Measurements from ENCODE around the gene ENTPD8. TPM values are rescaled to one million over a fixed set of nuclear protein-coding genes. Genes with fewer than 3 reads are reported as not detected.

The ENTPD8 gene
- total and polyA plus RNA-seq, 7 donors = 0.01 TPM; not detected in 6

DNA sequence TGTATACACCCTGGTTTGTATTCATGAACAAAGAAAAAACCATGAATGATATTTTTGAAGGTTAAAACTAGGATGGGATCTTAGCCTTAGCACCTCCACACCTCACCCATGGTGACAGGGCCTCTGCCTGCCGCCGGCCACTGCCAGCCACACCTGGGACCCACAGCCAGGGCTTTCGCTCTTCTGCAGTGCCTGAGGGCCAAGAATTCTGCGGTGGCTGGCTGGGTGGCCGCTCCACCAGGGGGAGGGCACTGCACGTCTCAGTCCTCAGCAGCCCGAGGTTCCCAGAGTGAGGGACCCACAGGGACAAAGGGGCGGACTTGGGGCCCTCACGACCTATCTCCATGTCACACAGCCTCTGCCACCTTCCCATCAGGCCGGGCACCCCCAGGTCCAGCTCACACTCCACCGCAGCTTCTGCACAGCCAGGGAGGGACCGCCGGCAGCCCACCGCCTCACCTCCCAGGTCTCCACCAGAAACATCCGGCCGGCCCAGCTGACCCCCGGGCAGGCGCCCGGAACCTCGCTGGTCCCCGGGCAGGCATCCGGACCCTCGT lies 25.1 kb downstream of the ENTPD8 start:
- TF ChIP-seq, protein P1, sequence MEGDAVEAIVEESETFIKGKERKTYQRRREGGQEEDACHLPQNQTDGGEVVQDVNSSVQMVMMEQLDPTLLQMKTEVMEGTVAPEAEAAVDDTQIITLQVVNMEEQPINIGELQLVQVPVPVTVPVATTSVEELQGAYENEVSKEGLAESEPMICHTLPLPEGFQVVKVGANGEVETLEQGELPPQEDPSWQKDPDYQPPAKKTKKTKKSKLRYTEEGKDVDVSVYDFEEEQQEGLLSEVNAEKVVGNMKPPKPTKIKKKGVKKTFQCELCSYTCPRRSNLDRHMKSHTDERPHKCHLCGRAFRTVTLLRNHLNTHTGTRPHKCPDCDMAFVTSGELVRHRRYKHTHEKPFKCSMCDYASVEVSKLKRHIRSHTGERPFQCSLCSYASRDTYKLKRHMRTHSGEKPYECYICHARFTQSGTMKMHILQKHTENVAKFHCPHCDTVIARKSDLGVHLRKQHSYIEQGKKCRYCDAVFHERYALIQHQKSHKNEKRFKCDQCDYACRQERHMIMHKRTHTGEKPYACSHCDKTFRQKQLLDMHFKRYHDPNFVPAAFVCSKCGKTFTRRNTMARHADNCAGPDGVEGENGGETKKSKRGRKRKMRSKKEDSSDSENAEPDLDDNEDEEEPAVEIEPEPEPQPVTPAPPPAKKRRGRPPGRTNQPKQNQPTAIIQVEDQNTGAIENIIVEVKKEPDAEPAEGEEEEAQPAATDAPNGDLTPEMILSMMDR (IDR thresholded peaks at IDR 0.05) = no peak
- Histone ChIP-seq H3K36me3 (ENCODE audit: insufficient read depth in 1 of 2, low read depth in 1 of 2) (no peaks in the 10 kb centered on the region), H3K27ac (no peak overlapping the region), H3K9me3 (no peaks in the 10 kb centered on the region), H3K27me3 (ENCODE audit: insufficient read depth in 3 of 3, low read length in 2 of 3) (no peaks in the 10 kb centered on the region), H3K4me1 (peaks cover 15% of the 10 kb centered on the region), H3K4me3 (no peak overlapping the region)
- WGBS, 3 donors = 93 to 95% (median 95%) methylated on average over 22 to 23 of the region's 23 CpGs
- DNase-seq (peak in 1 of 2 donors; percentile 45), ATAC-seq (no peak)
- intact Hi-C loops (cut with DNase I) = no loop called here

DNA sequence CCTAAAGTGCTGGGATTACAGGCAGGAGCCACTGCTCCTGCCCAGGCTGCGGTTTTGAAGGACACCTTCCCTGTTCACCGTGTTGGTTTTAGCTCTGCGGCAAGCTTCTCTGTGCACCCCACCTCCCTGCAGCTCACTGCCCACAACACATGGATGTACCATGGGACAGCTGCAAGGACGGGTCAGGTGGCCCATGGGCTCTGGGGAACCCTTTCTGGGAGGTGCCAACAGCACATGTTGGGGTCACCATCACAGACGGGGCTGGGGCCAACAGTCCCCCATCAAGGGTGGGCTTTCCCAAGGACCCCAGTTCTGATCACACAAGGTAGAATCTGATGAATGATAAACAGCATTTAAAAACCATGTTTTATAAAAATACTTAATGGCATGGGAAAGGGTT lies 25.7 kb downstream of the ENTPD8 start:
- TF ChIP-seq, protein P1 (IDR thresholded peaks at IDR 0.05) = no peak
- no peaks in the 10 kb centered on the region for H3K9me3 ChIP-seq
- intact Hi-C loops (cut with DNase I) = no loop called here
- H3K4me3 ChIP-seq = no peak overlapping the region
- no peak overlapping the region for H3K27ac ChIP-seq
- 79 to 86% (median 81%) methylated on average over 5 of the region's 5 CpGs for WGBS, 3 donors
- H3K27me3 ChIP-seq (ENCODE audit: insufficient read depth in 3 of 3, low read length in 2 of 3) = no peaks in the 10 kb centered on the region
- ATAC-seq (no peak), DNase-seq (peak in 1 of 2 donors; percentile 23)
- peaks cover 22% of the 10 kb centered on the region for H3K4me1 ChIP-seq
- no peaks in the 10 kb centered on the region for H3K36me3 ChIP-seq (ENCODE audit: insufficient read depth in 1 of 2, low read depth in 1 of 2)

DNA sequence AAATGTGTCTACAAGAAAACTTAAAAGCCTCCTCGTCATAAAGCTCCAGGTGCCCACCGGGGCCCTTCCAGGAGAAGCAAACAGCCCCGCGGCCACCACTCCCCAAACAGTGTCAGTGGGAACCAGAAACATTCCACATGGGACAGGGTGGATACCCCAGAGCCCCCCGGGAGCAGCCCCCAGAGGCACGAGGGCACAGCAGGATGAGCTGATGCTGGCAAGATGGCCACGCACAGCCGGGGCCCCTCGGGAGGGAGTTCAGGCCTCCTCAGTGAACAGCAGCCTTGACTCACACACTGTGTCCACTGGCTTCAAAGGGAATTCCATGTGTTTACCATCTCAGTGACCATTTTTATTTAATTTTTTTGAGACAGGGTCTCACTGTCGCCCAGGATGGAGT lies 28.7 kb downstream of the ENTPD8 start:
- intact Hi-C loops (cut with DNase I) = no loop called here
- ATAC-seq = no peak
- no peaks in the 10 kb centered on the region for H3K27me3 ChIP-seq (ENCODE audit: insufficient read depth in 3 of 3, low read length in 2 of 3)
- H3K27ac ChIP-seq = peak overlapping the region; percentile 75
- no peak overlapping the region for H3K4me3 ChIP-seq
- TF ChIP-seq, protein P1 (IDR thresholded peaks at IDR 0.05) = no peak
- DNase-seq = peak; percentile 11 to 42
- peaks cover 24% of the 10 kb centered on the region for H3K4me1 ChIP-seq
- H3K36me3 ChIP-seq (ENCODE audit: insufficient read depth in 1 of 2, low read depth in 1 of 2) = no peaks in the 10 kb centered on the region
- 75 to 84% (median 78%) methylated on average over 10 of the region's 10 CpGs for WGBS, 3 donors
- H3K9me3 ChIP-seq = no peaks in the 10 kb centered on the region

DNA sequence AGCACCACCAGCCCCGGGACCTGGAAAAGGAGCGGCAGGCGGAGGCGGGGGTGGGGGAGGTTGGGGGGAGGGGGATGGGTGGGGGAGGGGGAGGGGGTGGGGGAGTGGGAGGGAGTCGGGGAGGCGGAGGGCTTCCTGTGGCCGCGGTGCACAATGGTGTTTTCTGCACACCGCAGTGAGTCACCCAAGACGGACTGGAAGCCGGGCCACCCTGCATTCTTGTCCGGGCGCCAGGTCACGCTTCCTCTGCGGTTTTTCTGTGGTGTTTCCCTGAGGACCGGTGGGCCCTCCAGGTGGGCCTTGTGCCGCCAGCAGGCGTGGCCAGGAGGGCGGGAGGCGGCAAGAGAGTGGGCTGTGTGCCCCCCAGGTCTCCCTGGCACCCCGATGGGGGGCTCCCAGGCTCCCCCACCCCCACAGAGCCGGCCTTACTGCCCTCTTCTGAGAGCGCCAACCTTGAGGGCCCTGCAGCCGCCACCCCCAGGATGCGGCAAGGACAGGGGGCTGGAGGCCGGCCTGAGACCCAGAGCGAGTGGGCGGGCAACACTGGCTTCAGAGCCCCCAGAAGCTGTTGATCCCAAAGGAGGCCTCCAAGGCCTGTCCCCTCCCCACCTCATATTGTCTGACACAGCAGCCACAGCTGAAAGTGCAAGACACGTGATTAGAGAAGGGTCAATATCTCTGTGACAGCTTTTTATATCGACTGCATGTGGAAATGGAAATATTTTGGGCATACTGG lies 29.3 kb downstream of the ENTPD8 start:
- 35 to 48% (median 41%) methylated on average over 19 to 30 of the region's 30 CpGs for WGBS, 3 donors
- ATAC-seq = peak; percentile 63 to 74 (median 68)
- no peaks in the 10 kb centered on the region for H3K27me3 ChIP-seq (ENCODE audit: insufficient read depth in 3 of 3, low read length in 2 of 3)
- H3K4me1 ChIP-seq = peaks cover 29% of the 10 kb centered on the region
- TF ChIP-seq, protein P1 (IDR thresholded peaks at IDR 0.05) = no peak
- H3K36me3 ChIP-seq (ENCODE audit: insufficient read depth in 1 of 2, low read depth in 1 of 2) = no peaks in the 10 kb centered on the region
- DNase-seq = peak; percentile 82 to 84
- H3K27ac ChIP-seq = peak overlapping the region; percentile 75
- peak overlapping the region; percentile 28 for H3K4me3 ChIP-seq
- no peaks in the 10 kb centered on the region for H3K9me3 ChIP-seq
- intact Hi-C loops (cut with DNase I) = no loop called here
